ENCODE data around the gene ENSA. TPM values are rescaled to one million over a fixed set of nuclear protein-coding genes. Genes with fewer than 3 reads are reported as not detected.
"Not testable (repeated sequence)": the region's sequence is repeated elsewhere in the genome, so short reads cannot be mapped to it uniquely, and the experiment has no call there.

ENSA gene
- polyA plus RNA-seq, 2 of the 4 experiments (the other 2 are of a cell fraction), result 67.9 to 128 TPM

DNA sequence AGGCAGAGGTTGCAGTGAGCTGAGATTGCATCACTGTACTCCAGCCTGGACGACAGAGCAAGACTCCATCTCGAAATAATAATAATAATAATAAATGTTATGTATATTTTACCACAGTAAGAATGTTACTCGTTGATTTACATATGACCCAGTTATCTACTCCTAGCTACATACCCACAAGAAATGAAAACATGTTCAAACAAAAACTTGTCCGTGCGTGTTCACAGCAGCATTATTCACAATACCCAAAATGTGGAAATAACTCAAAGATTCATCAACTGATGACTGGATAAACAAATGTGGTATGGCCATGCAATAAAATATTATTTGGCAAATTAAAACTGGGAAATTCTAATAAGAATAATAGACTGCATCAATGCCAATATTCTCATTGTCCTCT lies 31.7 kb upstream of the ENSA start:
- Histone ChIP-seq H3K4me2 (no peak overlapping the region), H3K9me3 (no peaks in the 10 kb centered on the region), H3K27ac (no peak overlapping the region), H3K4me1 (0 out of 3 replicates have a peak, but pooled peaks cover 4% of the 10 kb centered on the region), H3K4me3 (no peak overlapping the region)
- DNase-seq (ENCODE audit: low read depth in 1 of 2, low spot score in 1 of 2) (no peak), FAIRE-seq (no peak), ATAC-seq (no peak)
- 91% methylated on average over 5 of the region's 5 CpGs for WGBS (ENCODE audit: missing lambda C conversion rate)
- TF ChIP-seq NR3C1 (IDR thresholded peaks at IDR 0.05) (no peak), EHF (CRISPR knock-in tag; IDR thresholded peaks at IDR 0.05) (no peak), MAZ (IDR thresholded peaks at IDR 0.05; ENCODE audit: borderline replicate concordance, low read depth, low read length) (no peak), HDAC2 (IDR thresholded peaks at IDR 0.05) (no peak), KDM1A (IDR thresholded peaks at IDR 0.05; ENCODE audit: low read depth) (no peak), ESRRA (IDR thresholded peaks at IDR 0.05; ENCODE audit: borderline replicate concordance, low read length) (no peak), SMC3 (IDR thresholded peaks at IDR 0.05) (no peak), HOXB5 (CRISPR knock-in tag; IDR thresholded peaks at IDR 0.05) (no peak), RARB (CRISPR knock-in tag; IDR thresholded peaks at IDR 0.05) (no peak), CHD4 (IDR thresholded peaks at IDR 0.05; ENCODE audit: borderline replicate concordance) (no peak), RCOR1 (IDR thresholded peaks at IDR 0.05; ENCODE audit: low read depth, low read length) (no peak), BHLHE40 (IDR thresholded peaks at IDR 0.05; ENCODE audit: low read depth, low read length) (no peak), JUN (IDR thresholded peaks at IDR 0.05) (no peak), FOSL2 (IDR thresholded peaks at IDR 0.05) (no peak), FOSL2 (CRISPR knock-in tag; IDR thresholded peaks at IDR 0.05) (no peak)
- TF ChIP-seq, protein P1, sequence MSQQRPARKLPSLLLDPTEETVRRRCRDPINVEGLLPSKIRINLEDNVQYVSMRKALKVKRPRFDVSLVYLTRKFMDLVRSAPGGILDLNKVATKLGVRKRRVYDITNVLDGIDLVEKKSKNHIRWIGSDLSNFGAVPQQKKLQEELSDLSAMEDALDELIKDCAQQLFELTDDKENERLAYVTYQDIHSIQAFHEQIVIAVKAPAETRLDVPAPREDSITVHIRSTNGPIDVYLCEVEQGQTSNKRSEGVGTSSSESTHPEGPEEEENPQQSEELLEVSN (IDR thresholded peaks at IDR 0.05; ENCODE audit: borderline replicate concordance, low read depth), result no peak
- TF ChIP-seq, protein P2, sequence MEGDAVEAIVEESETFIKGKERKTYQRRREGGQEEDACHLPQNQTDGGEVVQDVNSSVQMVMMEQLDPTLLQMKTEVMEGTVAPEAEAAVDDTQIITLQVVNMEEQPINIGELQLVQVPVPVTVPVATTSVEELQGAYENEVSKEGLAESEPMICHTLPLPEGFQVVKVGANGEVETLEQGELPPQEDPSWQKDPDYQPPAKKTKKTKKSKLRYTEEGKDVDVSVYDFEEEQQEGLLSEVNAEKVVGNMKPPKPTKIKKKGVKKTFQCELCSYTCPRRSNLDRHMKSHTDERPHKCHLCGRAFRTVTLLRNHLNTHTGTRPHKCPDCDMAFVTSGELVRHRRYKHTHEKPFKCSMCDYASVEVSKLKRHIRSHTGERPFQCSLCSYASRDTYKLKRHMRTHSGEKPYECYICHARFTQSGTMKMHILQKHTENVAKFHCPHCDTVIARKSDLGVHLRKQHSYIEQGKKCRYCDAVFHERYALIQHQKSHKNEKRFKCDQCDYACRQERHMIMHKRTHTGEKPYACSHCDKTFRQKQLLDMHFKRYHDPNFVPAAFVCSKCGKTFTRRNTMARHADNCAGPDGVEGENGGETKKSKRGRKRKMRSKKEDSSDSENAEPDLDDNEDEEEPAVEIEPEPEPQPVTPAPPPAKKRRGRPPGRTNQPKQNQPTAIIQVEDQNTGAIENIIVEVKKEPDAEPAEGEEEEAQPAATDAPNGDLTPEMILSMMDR (IDR thresholded peaks at IDR 0.05), result no peak
- ChIA-PET POLR2A (no interaction called here), CTCF (interaction anchor here (1.0 to 1.7 kb wide), 5 partner anchors 10 to 100 kb away, joined by 3 to 7 read pairs (median 4); partner anchors contain the start of gene GOLPH3L)

DNA sequence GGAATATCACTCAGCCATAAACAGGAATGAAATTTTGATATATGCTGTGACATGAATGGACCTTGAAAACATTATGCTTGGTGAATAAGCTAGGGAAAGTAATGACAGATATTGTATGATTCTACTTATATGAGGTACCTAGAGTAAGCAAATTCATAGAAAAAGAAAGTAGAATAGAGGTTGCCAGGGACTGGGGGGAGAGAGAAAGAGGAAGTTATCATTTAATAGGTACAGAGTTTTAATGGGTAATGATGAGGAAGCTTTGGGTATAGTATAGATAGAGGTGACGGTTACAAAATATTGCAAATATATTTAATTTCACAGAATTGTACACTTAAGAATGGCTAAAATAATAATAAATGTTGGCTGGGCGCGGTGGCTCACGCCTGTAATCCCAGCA lies 31.2 kb upstream of the ENSA start:
- CTCF ChIA-PET, result interaction anchor here (1.0 to 1.7 kb wide), 4 partner anchors 10 to 100 kb away, joined by 3 to 7 read pairs (median 4); partner anchors contain the start of gene GOLPH3L
- no peak for DNase-seq (ENCODE audit: low read depth in 1 of 2, low spot score in 1 of 2)
- Histone ChIP-seq H3K4me3 (no peak overlapping the region), H3K27ac (no peak overlapping the region), H3K4me1 (0 out of 3 replicates have a peak, but pooled peaks cover 4% of the 10 kb centered on the region), H3K4me2 (no peak overlapping the region), H3K9me3 (no peaks in the 10 kb centered on the region)
- TF ChIP-seq EHMT2 (IDR thresholded peaks at IDR 0.05; ENCODE audit: low read depth) (no peak), CEBPB (IDR thresholded peaks at IDR 0.05) (no peak), JUN (IDR thresholded peaks at IDR 0.05) (no peak), SMC3 (IDR thresholded peaks at IDR 0.05) (no peak), HOXB13 (CRISPR knock-in tag; IDR thresholded peaks at IDR 0.05; ENCODE audit: low read depth) (no peak), JUNB (IDR thresholded peaks at IDR 0.05) (no peak), ZFP36 (IDR thresholded peaks at IDR 0.05; ENCODE audit: borderline replicate concordance, partially characterized antibody) (no peak), BHLHE40 (IDR thresholded peaks at IDR 0.05; ENCODE audit: low read depth, low read length) (no peak), KDM5A (IDR thresholded peaks at IDR 0.05) (no peak), NR3C1 (IDR thresholded peaks at IDR 0.05) (no peak)
- TF ChIP-seq, protein P3, sequence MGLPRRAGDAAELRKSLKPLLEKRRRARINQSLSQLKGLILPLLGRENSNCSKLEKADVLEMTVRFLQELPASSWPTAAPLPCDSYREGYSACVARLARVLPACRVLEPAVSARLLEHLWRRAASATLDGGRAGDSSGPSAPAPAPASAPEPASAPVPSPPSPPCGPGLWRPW (IDR thresholded peaks at IDR 0.05), result no peak
- TF ChIP-seq, protein P4, sequence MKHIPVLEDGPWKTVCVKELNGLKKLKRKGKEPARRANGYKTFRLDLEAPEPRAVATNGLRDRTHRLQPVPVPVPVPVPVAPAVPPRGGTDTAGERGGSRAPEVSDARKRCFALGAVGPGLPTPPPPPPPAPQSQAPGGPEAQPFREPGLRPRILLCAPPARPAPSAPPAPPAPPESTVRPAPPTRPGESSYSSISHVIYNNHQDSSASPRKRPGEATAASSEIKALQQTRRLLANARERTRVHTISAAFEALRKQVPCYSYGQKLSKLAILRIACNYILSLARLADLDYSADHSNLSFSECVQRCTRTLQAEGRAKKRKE (CRISPR knock-in tag; IDR thresholded peaks at IDR 0.05; ENCODE audit: low read depth), result no peak
- POLR2A ChIA-PET, result no interaction called here
- WGBS (ENCODE audit: missing lambda C conversion rate), result 70% methylated on average over 4 of the region's 4 CpGs
- FAIRE-seq, result no peak
- no peak for ATAC-seq

DNA sequence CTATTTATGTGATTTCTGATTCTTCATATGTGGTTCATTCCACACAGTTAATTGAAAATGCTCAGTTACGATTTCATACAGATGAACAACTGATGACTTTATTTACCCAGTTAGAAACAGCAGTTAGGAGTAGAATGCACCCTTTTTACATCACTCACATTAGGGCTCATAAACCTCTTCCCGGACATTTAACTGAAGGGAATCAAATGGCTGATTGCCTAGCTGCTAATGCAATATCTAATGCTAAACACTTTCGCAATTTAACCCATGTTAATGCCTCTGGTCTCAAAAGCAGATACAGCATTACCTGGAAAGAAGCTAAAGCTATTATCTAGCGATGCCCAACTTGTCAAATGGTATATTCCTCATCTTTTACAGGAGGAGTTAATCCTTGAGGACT lies 27.7 kb upstream of the ENSA start:
- POLR2A ChIA-PET; H3K4me1 ChIP-seq; H3K27ac ChIP-seq; FAIRE-seq; H3K4me2 ChIP-seq; H3K4me3 ChIP-seq; ATAC-seq; DNase-seq (ENCODE audit: low read depth in 1 of 2, low spot score in 1 of 2); H3K9me3 ChIP-seq: not testable (repeated sequence)
- 91% methylated on average over 4 of the region's 4 CpGs for WGBS (ENCODE audit: missing lambda C conversion rate)
- CTCF ChIA-PET, result interaction anchor here (0.8 to 2.8 kb wide), 5 partner anchors 11 to 265 kb away, joined by 3 to 7 read pairs (median 5); no protein-coding TSS in a partner anchor

DNA sequence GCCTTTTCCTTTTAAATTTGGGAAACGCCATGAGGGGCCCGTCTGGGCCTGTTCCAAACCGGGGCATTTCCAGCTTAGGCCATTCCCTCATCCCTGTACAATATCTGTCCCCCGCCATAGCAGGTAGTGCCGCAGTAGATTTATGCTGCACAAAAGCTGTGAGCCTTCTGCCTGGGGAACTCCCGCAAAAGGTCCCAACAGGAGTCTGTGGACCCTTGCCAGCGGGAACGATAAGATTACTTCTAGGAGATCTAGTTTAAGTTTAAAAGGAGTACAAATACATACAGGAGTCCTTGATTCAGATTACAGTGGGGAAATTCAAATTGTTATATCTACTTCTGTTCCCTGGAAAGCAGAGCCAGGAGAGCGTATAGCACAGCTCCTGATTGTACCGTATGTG lies 25.2 kb upstream of the ENSA start:
- WGBS (ENCODE audit: missing lambda C conversion rate), result 94% methylated on average over 10 of the region's 10 CpGs
- H3K4me2 ChIP-seq; H3K9me3 ChIP-seq; ATAC-seq; H3K27ac ChIP-seq; FAIRE-seq; H3K4me1 ChIP-seq; H3K4me3 ChIP-seq; DNase-seq (ENCODE audit: low read depth in 1 of 2, low spot score in 1 of 2); POLR2A ChIA-PET: not testable (repeated sequence)
- CTCF ChIA-PET, result interaction anchor here (0.6 kb wide), 1 partner anchor 268 kb away, joined by 3 read pairs; no protein-coding TSS in a partner anchor

Measured in A549 (cell line).